Cardiac septum (tissue), 1 donor: ENCODE measurements around the gene PAN2. TPM values are rescaled to one million over a fixed set of nuclear protein-coding genes. Genes with fewer than 3 reads are reported as not detected.
"Not testable (repeated sequence)": the region's sequence is repeated elsewhere in the genome, so short reads cannot be mapped to it uniquely, and the experiment has no call there.

Experiments used
- DNase-seq: peaks from one replicate; pipeline ENCODE4 v3.0.0-alpha.2; 2020; ENCODE audit warnings: low spot score
- intact Hi-C: fragments of 100-400 bp; cut with DNase I; formaldehyde crosslinking; loops from one replicate; pipeline ENCODE4 v1.14.0; 2022
- total RNA-seq: library from RNA; stranded (reverse); fragmentation: NEBNext Ultra II Directional; extraction: Animal tissue kit (Norgen Biotek cat#: 25700); gene quantifications from one replicate; pipeline ENCODE4 v1.2.1, GENCODE V29; 2021
- donor health status: DM: no; HTN: no; CAD: no.

The PAN2 gene
- total RNA-seq, 1 donor from 2014 or later: 46.3 TPM

- DNase-seq: no peak
- intact Hi-C loops: no loop called here
These were observed 16.9 kb upstream of the PAN2 start for GRCh38 chr12:56350662-56351061.

GRCh38 chr12:56348776-56349175 lies 15.0 kb upstream of the PAN2 start:
- intact Hi-C loops: no loop called here
- DNase-seq: no peak

GRCh38 chr12:56347255-56347654 lies 13.5 kb upstream of the PAN2 start:
- intact Hi-C loops, DNase-seq: not testable (repeated sequence)

- no peak for DNase-seq
- intact Hi-C loops: no loop called here
These were observed 12.9 kb upstream of the PAN2 start for GRCh38 chr12:56346675-56347074.

- intact Hi-C loops, DNase-seq: not testable (repeated sequence)
These were observed 8.5 kb upstream of the PAN2 start for GRCh38 chr12:56342290-56342689.

GRCh38 chr12:56341616-56342015 lies 7.8 kb upstream of the PAN2 start:
- DNase-seq: no peak
- intact Hi-C loops: no loop called here

GRCh38 chr12:56339158-56339422 lies 5.3 kb upstream of the PAN2 start:
- DNase-seq: no peak
- intact Hi-C loops: no loop called here

GRCh38 chr12:56338308-56339157 lies 4.7 kb upstream of the PAN2 start, which contains the start of gene IL23A:
IL23A (plus strand) TSS chr12:56338884; CDS start chr12:56339045, 161 bp downstream.
- intact Hi-C loops: no loop called here
- no peak for DNase-seq

- DNase-seq: no peak
- intact Hi-C loops: no loop called here
These were observed 4.0 kb upstream of the PAN2 start for GRCh38 chr12:56337753-56338251.

- DNase-seq: no peak
- intact Hi-C loops: no loop called here
These were observed 2.8 kb upstream of the PAN2 start for GRCh38 chr12:56336361-56337167.

- intact Hi-C loops: loop anchor here (2.0 kb wide), 1 partner anchor 25 kb away; the partner anchor contains the start of gene STAT2
- not testable (repeated sequence) for DNase-seq
These were observed 1.7 kb upstream of the PAN2 start for GRCh38 chr12:56335527-56335926.

GRCh38 chr12:56334490-56334793 lies 642 bp upstream of the PAN2 start:
- no peak for DNase-seq
- intact Hi-C loops: loop anchor here (2.0 kb wide), 1 partner anchor 26 kb away; the partner anchor contains the start of gene STAT2

GRCh38 chr12:56333197-56333678 lies 562 bp downstream of the PAN2 start:
- DNase-seq: no peak
- intact Hi-C loops: no loop called here

- DNase-seq: no peak
- intact Hi-C loops: no loop called here
These were observed 1.1 kb downstream of the PAN2 start for GRCh38 chr12:56332512-56333196.

- DNase-seq: no peak
- intact Hi-C loops: no loop called here
These were observed 2.8 kb downstream of the PAN2 start for GRCh38 chr12:56330936-56331490.

GRCh38 chr12:56326533-56326932 lies 7.3 kb downstream of the PAN2 start:
- DNase-seq: no peak
- intact Hi-C loops: loop anchor here (10.0 kb wide), 1 partner anchor 288 kb away; no protein-coding TSS in a partner anchor

GRCh38 chr12:56326126-56326525 lies 7.7 kb downstream of the PAN2 start:
- intact Hi-C loops: loop anchor here (10.0 kb wide), 1 partner anchor 289 kb away; no protein-coding TSS in a partner anchor
- no peak for DNase-seq

GRCh38 chr12:56324206-56324605 lies 9.6 kb downstream of the PAN2 start:
- no peak for DNase-seq
- intact Hi-C loops: loop anchor here (10.0 kb wide), 1 partner anchor 291 kb away; no protein-coding TSS in a partner anchor

- intact Hi-C loops: loop anchor here (10.0 kb wide), 1 partner anchor 293 kb away; no protein-coding TSS in a partner anchor
- not testable (repeated sequence) for DNase-seq
These were observed 12.2 kb downstream of the PAN2 start for GRCh38 chr12:56321610-56322009.
